SK-N-SH (cell line): Measurements from ENCODE around the gene MAP4K4. TPM values are rescaled to one million over a fixed set of nuclear protein-coding genes. Genes with fewer than 3 reads are reported as not detected.
A peak's percentile ranks its signal among the peaks of the same experiment; 100 is the strongest.

Experiments used
- CTCF ChIA-PET: fragments of 300-600, 350-600 bp; formaldehyde crosslinking; extraction: SDS; loops from one replicate; lab custom pipeline; 2021; lab: Yijun Ruan, JAX
- POLR2A ChIA-PET: fragments of 350-600 bp; sonication (Branson Sonifier 250); formaldehyde crosslinking; extraction: SDS; loops from one replicate; lab custom pipeline; 2020; ENCODE audit warnings: antibody characterized with exemption, inconsistent platforms; lab: Yijun Ruan, JAX
- DNase-seq: peaks from one replicate; pipeline ENCODE4 v3.0.0; 2012
- H2AFZ ChIP-seq: fragments of 200-600 bp; sonication (generic); 2 replicates; pipeline ENCODE4 v1.8.1; 2016; ENCODE audit warnings: antibody characterized with exemption, mild to moderate bottlenecking, low read depth
- H3F3A ChIP-seq: fragments of 200-600 bp; sonication (generic); replicated peaks from 2 replicates; pipeline ENCODE3; 2016; ENCODE audit warnings: antibody characterized with exemption, mild to moderate bottlenecking; ENCODE audit not compliant: insufficient read depth
- H3K27ac ChIP-seq, 2 experiments: fragments of 200-500 bp in 1 of 2; fragments of 200-600 bp in 1 of 2; sonication (Bioruptor generic) in 1 of 2; sonication (generic), shearing (Covaris generic) in 1 of 2; 2 replicates each; pipeline versions ENCODE4 v1.5.1 to v1.6.1; 2014 to 2016; ENCODE audit warnings: low read depth in 2 of 2, inconsistent platforms in 1 of 2, low read length in 1 of 2, mild to moderate bottlenecking in 1 of 2, mixed read lengths in 1 of 2
- H3K27me3 ChIP-seq: fragments of 200-600 bp; sonication (generic), shearing (Covaris generic); 2 replicates; pipeline ENCODE4 v1.6.1; 2016; ENCODE audit warnings: mixed run types; ENCODE audit not compliant: insufficient read depth
- H3K36me3 ChIP-seq, 2 experiments: fragments of 200-500 bp in 1 of 2; fragments of 200-600 bp in 1 of 2; sonication (Bioruptor generic) in 1 of 2; sonication (generic) in 1 of 2; replicated peaks in 1 of 2; 2 replicates each; pipeline versions ENCODE3 to v1.5.1; 2014 to 2016; ENCODE audit warnings: low read length in 1 of 2, mild to moderate bottlenecking in 1 of 2; ENCODE audit not compliant: insufficient read depth in 2 of 2, control insufficient read depth in 1 of 2
- H3K4me1 ChIP-seq, 2 experiments: fragments of 200-500 bp in 1 of 2; fragments of 200-600 bp in 1 of 2; sonication (Bioruptor generic) in 1 of 2; sonication (generic), shearing (Covaris generic) in 1 of 2; 2 replicates each; pipeline versions ENCODE4 v1.5.1 to v1.6.1; 2014 to 2016; ENCODE audit warnings: low read depth in 1 of 2, low read length in 1 of 2, mixed run types in 1 of 2; ENCODE audit not compliant: insufficient read depth in 2 of 2, control insufficient read depth in 1 of 2
- H3K4me2 ChIP-seq: fragments of 200-600 bp; sonication (generic), shearing (Covaris generic); 2 replicates; pipeline ENCODE4 v1.6.1; 2017; ENCODE audit warnings: mixed run types
- H3K4me3 ChIP-seq, 2 experiments: fragments of 200-500 bp in 1 of 2; fragments of 200-600 bp in 1 of 2; sonication (Bioruptor generic) in 1 of 2; sonication (generic), shearing (Covaris generic) in 1 of 2; 2 replicates each; pipeline versions ENCODE4 v1.5.1 to v1.8.1; 2014 to 2016; ENCODE audit warnings: low read depth in 2 of 2, inconsistent platforms in 1 of 2, low read length in 1 of 2, mild to moderate bottlenecking in 1 of 2, mixed read lengths in 1 of 2, moderate library complexity in 1 of 2
- H3K79me2 ChIP-seq: fragments of 200-600 bp; sonication (generic); 2 replicates; pipeline ENCODE4 v1.8.1; 2017; ENCODE audit warnings: mild to moderate bottlenecking; ENCODE audit not compliant: insufficient read depth
- H3K9ac ChIP-seq: fragments of 200-600 bp; sonication (generic); 2 replicates; pipeline ENCODE4 v1.6.1; 2017; ENCODE audit warnings: mixed run types
- H3K9me2 ChIP-seq: fragments of 200-600 bp; sonication (generic); 2 replicates; pipeline ENCODE4 v1.6.1; 2017; ENCODE audit warnings: mixed run types
- H3K9me3 ChIP-seq: fragments of 200-600 bp; sonication (generic); 2 replicates; pipeline ENCODE4 v1.6.1; 2017; ENCODE audit warnings: mixed run types, mild to moderate bottlenecking, moderate library complexity
- H4K20me1 ChIP-seq: fragments of 200-600 bp; sonication (generic); 2 replicates; pipeline ENCODE4 v1.6.1; 2017; ENCODE audit warnings: mild to moderate bottlenecking, mixed run types; ENCODE audit not compliant: insufficient read depth
- CHD2 ChIP-seq: fragments of 150-350 bp; IDR thresholded peaks from 2 replicates; pipeline ENCODE4 v1.6.1; 2018; ENCODE audit warnings: low read length; ENCODE audit not compliant: partially characterized antibody
- ELF1 ChIP-seq: IDR thresholded peaks from 2 replicates; pipeline ENCODE4 v1.4.0; 2012
- EZH2phosphoT487 ChIP-seq: fragments of 200-600 bp; sonication (generic); IDR thresholded peaks from 2 replicates; pipeline ENCODE4 v1.6.1; 2017; ENCODE audit warnings: low read depth, mixed run types, mild to moderate bottlenecking, antibody characterized with exemption, moderate library complexity, borderline replicate concordance
- MEF2A ChIP-seq: IDR thresholded peaks from 2 replicates; pipeline ENCODE4 v1.4.0; 2012; ENCODE audit warnings: low read depth, borderline replicate concordance
- NRF1 ChIP-seq: IDR thresholded peaks from 2 replicates; pipeline ENCODE4 v1.6.1; 2012; ENCODE audit warnings: low read depth, mild to moderate bottlenecking, low read length
- POLR2AphosphoS5 ChIP-seq: IDR thresholded peaks from 2 replicates; pipeline ENCODE4 v1.6.1; 2012; ENCODE audit warnings: low read depth, low read length
- RFX5 ChIP-seq: IDR thresholded peaks from 2 replicates; pipeline ENCODE4 v1.6.1; 2012; ENCODE audit warnings: mild to moderate bottlenecking, improper control_type of control experiment, low read length
- RXRA ChIP-seq: IDR thresholded peaks from 2 replicates; pipeline ENCODE4 v1.4.0; 2012; ENCODE audit warnings: low read depth, mild to moderate bottlenecking, borderline replicate concordance
- TCF12 ChIP-seq: IDR thresholded peaks from 2 replicates; pipeline ENCODE4 v1.4.0; 2012
- WGBS: methylation state at CpG from one replicate; pipeline ENCODE4 v1.1.6; 2017; ENCODE audit warnings: low lambda C conversion rate; 5-methylcytosine and 5-hydroxymethylcytosine counted together
- polyA plus RNA-seq, 3 experiments: library from polyadenylated mRNA; depleted of rRNA; stranded (reverse); fragments of >200 nt; gene quantifications; 2 replicates each; pipeline ENCODE4 v1.2.3, GENCODE V29; 2012
- TF ChIP-seq, protein P1 (sequence below): fragments of 150-350 bp; IDR thresholded peaks from 2 replicates; pipeline ENCODE4 v1.6.1; 2016; ENCODE audit warnings: mild to moderate bottlenecking, low read depth, low read length
- TF ChIP-seq, protein P2 (sequence below): fragments of 150-350 bp; IDR thresholded peaks from 2 replicates; pipeline ENCODE4 v1.6.1; 2017; ENCODE audit warnings: antibody characterized with exemption, low read length, low read depth, borderline replicate concordance
- TF ChIP-seq, protein P3 (sequence below): IDR thresholded peaks from 2 replicates; pipeline ENCODE4 v1.6.1; 2012; ENCODE audit warnings: mild to moderate bottlenecking, low read depth, low read length, moderate library complexity
- TF ChIP-seq, protein P4 (sequence below): IDR thresholded peaks from 2 replicates; pipeline ENCODE4 v1.4.0; 2012; ENCODE audit warnings: low read depth, borderline replicate concordance

The MAP4K4 gene
- polyA plus RNA-seq, 1 of the 3 experiments (the other 2 are of a cell fraction), result 72.9 TPM

DNA sequence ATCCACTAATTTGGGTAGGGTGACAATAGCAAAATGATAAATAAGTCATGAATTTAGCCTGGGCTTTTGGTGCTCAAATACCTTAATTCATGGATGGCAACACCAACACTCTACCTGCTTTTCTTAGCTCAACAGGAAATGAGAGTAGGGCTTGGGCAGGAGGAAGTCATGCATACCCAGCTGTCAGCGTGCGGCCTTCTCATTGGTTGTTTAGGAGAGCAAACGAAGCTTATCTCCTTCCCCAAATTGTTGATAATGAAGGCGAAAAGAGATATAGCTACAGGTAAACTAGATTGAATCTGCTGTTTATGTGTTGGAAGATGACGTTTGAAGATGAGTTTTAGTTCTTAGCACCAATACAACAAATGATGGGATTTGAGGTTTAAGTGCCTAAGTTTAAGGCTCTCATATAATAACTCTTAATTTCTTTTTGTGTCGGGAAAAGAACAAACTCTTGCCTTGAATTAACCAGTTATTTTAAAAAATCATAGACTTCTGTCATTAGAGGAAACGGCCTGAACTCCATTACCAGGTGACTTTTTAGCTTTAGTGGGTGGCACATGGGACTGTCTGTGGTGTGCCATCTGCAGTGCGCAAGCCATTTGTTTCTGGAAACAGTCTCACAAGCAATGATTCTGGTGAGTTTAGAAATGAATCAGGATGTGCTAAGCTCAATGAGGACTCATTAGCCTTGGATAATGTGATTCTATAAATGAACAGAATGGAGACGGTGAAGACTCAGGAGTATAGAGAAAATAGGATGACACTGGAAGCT is 19.8 kb downstream of the MAP4K4 start (continued):
- TF ChIP-seq RFX5, result no peak

DNA sequence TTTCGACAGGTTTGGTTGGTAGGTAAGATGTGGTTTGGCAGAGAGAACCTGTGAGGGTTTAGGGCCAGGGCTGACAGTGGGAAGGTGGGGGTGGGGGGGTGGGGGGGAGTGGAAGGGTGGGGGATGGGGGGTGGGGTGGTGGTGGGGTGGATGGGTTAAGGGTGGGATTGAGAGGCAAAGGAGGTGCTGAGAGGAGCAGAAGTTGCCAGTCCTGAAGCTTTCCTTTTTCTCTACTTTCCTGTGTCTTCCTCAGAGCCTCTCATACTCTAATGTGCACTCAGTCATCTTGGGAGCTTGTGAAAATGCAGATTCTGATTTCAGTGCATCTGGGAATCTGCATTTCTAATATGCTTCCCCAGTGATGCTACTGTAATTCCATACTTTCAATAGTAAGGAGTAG is 21.0 kb downstream of the MAP4K4 start:
- peak overlapping the region; percentile 61; the same call in 1 of the 2 replicates for H3K4me2 ChIP-seq
- H3F3A ChIP-seq, result peaks cover 22% of the 10 kb centered on the region
- no peak overlapping the region for H3K9ac ChIP-seq
- H3K36me3 ChIP-seq, result peaks cover 0 to 30% of the 10 kb centered on the region in 2 experiments
- no peak overlapping the region for H3K4me3 ChIP-seq
- ChIA-PET CTCF (interaction anchor here (1.0 to 1.1 kb wide), 2 partner anchors 11 to 64 kb away, joined by 3 read pairs; no protein-coding TSS in a partner anchor), POLR2A (no interaction called here)
- H3K79me2 ChIP-seq, result peaks cover 99% of the 10 kb centered on the region
- no peak overlapping the region for H2AFZ ChIP-seq
- 88% methylated on average over 1 of the region's 1 CpG for WGBS
- TF ChIP-seq CHD2, result no peak
- no peak for TF ChIP-seq POLR2AphosphoS5
- TF ChIP-seq EZH2phosphoT487, result no peak
- TF ChIP-seq, protein P1, sequence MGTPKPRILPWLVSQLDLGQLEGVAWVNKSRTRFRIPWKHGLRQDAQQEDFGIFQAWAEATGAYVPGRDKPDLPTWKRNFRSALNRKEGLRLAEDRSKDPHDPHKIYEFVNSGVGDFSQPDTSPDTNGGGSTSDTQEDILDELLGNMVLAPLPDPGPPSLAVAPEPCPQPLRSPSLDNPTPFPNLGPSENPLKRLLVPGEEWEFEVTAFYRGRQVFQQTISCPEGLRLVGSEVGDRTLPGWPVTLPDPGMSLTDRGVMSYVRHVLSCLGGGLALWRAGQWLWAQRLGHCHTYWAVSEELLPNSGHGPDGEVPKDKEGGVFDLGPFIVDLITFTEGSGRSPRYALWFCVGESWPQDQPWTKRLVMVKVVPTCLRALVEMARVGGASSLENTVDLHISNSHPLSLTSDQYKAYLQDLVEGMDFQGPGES, result no peak
- H3K4me1 ChIP-seq, result peaks cover 2 to 38% of the 10 kb centered on the region in 2 experiments
- no peaks in the 10 kb centered on the region for H3K9me2 ChIP-seq
- peaks cover 99% of the 10 kb centered on the region for H4K20me1 ChIP-seq
- no peak for DNase-seq
- no peaks in the 10 kb centered on the region for H3K9me3 ChIP-seq
- no peaks in the 10 kb centered on the region for H3K27me3 ChIP-seq
- peak overlapping the region in 1 of 2 experiments; percentile 82; a peak in 2 of 4 replicates for H3K27ac ChIP-seq

DNA sequence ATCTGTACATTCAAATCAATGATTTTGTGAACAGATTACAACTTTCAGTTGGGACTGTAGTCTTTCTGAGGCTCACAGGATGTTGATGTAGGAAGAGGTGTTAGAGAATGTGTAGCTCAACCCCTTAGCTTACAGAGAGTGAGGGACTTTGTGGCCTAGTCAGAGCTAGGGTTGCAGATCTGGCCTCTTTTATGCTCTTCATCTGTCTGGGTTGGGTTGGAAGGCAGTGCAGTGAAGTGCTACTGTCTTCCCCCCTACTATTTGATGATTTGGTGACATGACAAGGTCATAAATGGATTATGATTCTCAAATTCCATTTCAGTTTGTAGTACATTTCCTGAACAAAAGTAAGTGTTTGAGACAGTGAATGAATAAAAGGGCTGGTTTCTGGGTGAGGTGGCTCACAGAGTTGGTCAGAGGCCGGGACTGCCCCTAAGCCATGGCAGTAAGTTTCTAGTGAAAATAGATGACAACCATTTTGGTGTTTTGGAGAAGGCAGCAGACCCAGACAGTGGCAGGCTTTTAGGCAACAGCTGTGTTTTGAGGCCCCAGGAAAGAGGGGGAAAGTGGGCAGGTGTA is 21.6 kb downstream of the MAP4K4 start:
- H3K9me3 ChIP-seq, result no peaks in the 10 kb centered on the region
- no peak overlapping the region for H3K4me3 ChIP-seq
- peaks cover 0 to 30% of the 10 kb centered on the region in 2 experiments for H3K36me3 ChIP-seq
- ChIA-PET CTCF (interaction anchor here (1.1 kb wide), 1 partner anchor 64 kb away, joined by 3 read pairs; no protein-coding TSS in a partner anchor), POLR2A (interaction anchor here (0.6 kb wide), 1 partner anchor 26 kb away, joined by 4 read pairs; no protein-coding TSS in a partner anchor)
- H3K4me1 ChIP-seq, result peaks cover 2 to 38% of the 10 kb centered on the region in 2 experiments
- no peak overlapping the region for H2AFZ ChIP-seq
- peak overlapping the region; percentile 61 for H3K4me2 ChIP-seq
- peaks cover 22% of the 10 kb centered on the region for H3F3A ChIP-seq
- H4K20me1 ChIP-seq, result peaks cover 99% of the 10 kb centered on the region
- H3K9me2 ChIP-seq, result no peaks in the 10 kb centered on the region
- no peak overlapping the region; the same call in 1 of the 2 replicates for H3K9ac ChIP-seq
- no peak for DNase-seq
- H3K27me3 ChIP-seq, result no peaks in the 10 kb centered on the region
- peaks cover 99% of the 10 kb centered on the region for H3K79me2 ChIP-seq
- peak overlapping the region in 1 of 2 experiments; percentile 82; a peak in 2 of 4 replicates for H3K27ac ChIP-seq
- WGBS, result 50% methylated on average over 1 of the region's 1 CpG
- no peak for TF ChIP-seq ELF1
- TF ChIP-seq MEF2A, result no peak
- TF ChIP-seq, protein P2, sequence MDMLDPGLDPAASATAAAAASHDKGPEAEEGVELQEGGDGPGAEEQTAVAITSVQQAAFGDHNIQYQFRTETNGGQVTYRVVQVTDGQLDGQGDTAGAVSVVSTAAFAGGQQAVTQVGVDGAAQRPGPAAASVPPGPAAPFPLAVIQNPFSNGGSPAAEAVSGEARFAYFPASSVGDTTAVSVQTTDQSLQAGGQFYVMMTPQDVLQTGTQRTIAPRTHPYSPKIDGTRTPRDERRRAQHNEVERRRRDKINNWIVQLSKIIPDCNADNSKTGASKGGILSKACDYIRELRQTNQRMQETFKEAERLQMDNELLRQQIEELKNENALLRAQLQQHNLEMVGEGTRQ, result no peak
- TF ChIP-seq, protein P1, result no peak
- TF ChIP-seq, protein P3, sequence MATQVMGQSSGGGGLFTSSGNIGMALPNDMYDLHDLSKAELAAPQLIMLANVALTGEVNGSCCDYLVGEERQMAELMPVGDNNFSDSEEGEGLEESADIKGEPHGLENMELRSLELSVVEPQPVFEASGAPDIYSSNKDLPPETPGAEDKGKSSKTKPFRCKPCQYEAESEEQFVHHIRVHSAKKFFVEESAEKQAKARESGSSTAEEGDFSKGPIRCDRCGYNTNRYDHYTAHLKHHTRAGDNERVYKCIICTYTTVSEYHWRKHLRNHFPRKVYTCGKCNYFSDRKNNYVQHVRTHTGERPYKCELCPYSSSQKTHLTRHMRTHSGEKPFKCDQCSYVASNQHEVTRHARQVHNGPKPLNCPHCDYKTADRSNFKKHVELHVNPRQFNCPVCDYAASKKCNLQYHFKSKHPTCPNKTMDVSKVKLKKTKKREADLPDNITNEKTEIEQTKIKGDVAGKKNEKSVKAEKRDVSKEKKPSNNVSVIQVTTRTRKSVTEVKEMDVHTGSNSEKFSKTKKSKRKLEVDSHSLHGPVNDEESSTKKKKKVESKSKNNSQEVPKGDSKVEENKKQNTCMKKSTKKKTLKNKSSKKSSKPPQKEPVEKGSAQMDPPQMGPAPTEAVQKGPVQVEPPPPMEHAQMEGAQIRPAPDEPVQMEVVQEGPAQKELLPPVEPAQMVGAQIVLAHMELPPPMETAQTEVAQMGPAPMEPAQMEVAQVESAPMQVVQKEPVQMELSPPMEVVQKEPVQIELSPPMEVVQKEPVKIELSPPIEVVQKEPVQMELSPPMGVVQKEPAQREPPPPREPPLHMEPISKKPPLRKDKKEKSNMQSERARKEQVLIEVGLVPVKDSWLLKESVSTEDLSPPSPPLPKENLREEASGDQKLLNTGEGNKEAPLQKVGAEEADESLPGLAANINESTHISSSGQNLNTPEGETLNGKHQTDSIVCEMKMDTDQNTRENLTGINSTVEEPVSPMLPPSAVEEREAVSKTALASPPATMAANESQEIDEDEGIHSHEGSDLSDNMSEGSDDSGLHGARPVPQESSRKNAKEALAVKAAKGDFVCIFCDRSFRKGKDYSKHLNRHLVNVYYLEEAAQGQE, result no peak
- TF ChIP-seq, protein P4, sequence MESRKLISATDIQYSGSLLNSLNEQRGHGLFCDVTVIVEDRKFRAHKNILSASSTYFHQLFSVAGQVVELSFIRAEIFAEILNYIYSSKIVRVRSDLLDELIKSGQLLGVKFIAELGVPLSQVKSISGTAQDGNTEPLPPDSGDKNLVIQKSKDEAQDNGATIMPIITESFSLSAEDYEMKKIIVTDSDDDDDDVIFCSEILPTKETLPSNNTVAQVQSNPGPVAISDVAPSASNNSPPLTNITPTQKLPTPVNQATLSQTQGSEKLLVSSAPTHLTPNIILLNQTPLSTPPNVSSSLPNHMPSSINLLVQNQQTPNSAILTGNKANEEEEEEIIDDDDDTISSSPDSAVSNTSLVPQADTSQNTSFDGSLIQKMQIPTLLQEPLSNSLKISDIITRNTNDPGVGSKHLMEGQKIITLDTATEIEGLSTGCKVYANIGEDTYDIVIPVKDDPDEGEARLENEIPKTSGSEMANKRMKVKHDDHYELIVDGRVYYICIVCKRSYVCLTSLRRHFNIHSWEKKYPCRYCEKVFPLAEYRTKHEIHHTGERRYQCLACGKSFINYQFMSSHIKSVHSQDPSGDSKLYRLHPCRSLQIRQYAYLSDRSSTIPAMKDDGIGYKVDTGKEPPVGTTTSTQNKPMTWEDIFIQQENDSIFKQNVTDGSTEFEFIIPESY, result no peak
- 0 out of 2 replicates have a peak, but pooled peaks have one; percentile 18 for TF ChIP-seq RXRA
- TF ChIP-seq TCF12, result peak; percentile 44; the same call in 1 of the 2 replicates
- TF ChIP-seq NRF1, result no peak
